Anterior cingulate cortex (tissue), 58 donors: Measurements from ENCODE around the gene MYO1D.
A peak's percentile ranks its signal among the peaks of the same experiment; 100 is the strongest.

ENCODE experiments used
- DNase-seq, 58 donors: peaks; one replicate each; lab custom pipeline; 2025; lab: John Stamatoyannopoulos, UW

Gene MYO1D

GRCh38 chr17:32602396-32602795 is 274.5 kb downstream of the MYO1D start:
- DNase-seq: peak in 1 of 58 donors; percentile 22

GRCh38 chr17:32601866-32602265 is 275.1 kb downstream of the MYO1D start:
- DNase-seq: no peak

DNA sequence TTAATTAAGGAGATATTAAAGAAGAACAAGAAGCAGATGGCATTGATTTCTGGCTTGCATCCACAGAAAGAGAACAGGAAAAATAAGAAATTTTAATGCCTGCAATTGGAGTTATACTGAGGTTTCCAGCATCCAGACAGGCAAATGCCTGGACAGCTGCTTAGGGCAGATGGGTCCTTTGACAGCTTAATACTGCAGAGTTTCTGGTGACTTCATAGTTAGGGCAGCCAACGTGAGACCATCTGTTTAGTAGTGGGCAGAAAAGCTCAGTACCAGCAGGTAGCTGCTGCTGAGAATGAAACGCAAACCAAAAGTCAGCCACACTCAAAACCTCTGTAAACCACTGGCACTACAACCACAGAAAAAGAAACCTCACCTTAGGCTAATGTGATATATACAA is 280.3 kb downstream of the MYO1D start:
- peak in 6 of 58 donors; percentile 5 to 42 (median 23) for DNase-seq

DNA sequence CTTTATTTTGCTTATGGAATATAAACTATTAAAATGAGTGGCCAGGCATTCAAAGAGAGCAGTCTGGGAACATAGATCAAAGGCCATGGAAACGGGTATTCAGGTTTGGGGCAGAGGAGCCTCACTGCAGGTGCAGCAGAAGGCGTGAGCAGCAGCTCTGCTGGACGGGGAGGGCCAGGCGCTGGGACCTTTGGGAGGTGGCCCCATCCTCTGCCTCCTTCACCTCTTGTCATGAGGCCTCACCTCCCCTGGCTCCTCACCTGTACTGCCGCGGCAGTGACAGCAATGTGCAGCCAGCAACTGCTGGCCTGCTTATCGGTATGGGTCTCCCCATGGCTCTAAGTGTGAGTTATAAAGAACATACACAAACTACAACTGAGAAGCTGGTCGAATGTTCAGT is 280.7 kb downstream of the MYO1D start:
- no peak for DNase-seq

- no peak for DNase-seq
Measured at GRCh38 chr17:32593003-32593402, 283.9 kb downstream of the MYO1D start.

DNA sequence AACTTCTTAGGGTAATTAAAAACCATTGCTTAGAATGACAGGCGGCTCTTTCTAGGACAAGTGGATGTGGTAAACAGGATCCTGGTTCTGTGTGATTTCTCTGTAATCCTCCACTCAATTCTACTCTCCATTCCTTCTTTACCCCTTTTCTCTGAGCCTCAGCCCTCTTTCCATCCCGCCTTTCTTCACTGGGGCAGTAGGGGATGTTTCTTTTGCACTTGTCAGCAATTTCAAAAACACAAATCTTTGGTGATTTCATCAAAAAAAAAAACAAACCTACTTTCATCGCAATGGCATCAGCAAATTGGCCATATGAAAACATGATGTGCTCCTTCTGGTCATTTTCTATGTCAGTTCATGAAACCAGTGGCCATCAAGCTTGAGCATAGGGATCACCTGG is 285.5 kb downstream of the MYO1D start:
- no peak for DNase-seq

- DNase-seq: no peak
Measured at GRCh38 chr17:32590974-32591373, 285.9 kb downstream of the MYO1D start.

DNA sequence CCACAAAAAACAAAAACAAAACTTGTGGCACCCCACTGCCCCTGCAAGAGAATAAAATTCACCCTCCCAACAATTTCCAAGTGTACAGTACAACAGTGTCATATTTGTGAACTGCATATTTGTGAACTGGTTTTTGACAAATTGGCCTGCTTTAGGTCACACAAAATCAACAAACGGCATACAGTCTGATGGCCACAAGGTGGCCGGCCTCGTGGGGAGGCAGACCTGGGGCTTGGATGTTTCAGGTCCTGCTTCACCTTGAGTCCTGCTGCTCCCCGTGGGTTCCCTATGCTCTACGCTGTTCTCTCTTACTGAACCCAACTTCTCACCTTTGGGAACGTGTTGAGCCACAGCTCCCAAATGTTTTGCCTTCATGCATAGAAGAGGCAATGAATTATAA is 287.9 kb downstream of the MYO1D start:
- no peak for DNase-seq

DNA sequence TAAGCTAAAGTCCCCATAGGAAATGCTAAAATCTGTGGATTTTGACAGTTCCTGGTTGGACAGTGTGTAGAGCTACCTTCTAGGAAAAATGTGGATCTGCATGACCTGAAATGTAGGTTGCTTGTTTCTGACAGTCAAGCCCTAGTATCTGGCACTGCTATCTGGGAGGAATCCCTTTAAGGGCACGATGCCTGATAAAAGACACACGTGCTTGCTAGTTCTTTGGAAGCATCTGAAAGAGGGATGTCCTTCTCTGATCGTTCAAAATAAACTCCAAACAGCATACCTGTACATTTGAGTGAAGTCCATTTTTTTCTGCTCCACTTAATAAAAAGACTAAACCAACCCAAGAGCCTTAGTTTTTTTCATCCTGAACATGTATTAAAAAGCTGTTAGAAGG is 288.8 kb downstream of the MYO1D start:
- no peak for DNase-seq

DNA sequence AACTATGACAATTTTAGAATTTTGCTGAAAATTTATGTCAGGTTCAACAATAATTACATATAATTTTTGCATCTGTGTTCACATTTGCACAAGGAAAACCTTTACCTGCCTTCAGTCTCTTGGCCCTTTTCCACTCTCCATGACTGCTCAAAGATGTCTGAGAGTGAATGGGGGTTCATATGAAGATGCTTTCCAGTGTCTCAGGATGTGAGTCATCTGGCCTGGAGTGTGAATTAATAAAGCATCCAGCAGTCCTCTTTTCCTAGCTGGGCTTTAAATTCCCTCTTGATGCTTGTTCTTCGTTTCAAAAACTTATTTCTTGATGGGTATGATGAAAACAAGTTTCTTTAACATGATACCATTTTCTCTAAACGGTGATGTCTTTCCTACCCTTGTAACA is 290.3 kb downstream of the MYO1D start:
- DNase-seq: no peak

- no peak for DNase-seq
Measured at GRCh38 chr17:32584792-32585191, 292.1 kb downstream of the MYO1D start.

- no peak for DNase-seq
Measured at GRCh38 chr17:32583053-32583452, 293.9 kb downstream of the MYO1D start.

DNA sequence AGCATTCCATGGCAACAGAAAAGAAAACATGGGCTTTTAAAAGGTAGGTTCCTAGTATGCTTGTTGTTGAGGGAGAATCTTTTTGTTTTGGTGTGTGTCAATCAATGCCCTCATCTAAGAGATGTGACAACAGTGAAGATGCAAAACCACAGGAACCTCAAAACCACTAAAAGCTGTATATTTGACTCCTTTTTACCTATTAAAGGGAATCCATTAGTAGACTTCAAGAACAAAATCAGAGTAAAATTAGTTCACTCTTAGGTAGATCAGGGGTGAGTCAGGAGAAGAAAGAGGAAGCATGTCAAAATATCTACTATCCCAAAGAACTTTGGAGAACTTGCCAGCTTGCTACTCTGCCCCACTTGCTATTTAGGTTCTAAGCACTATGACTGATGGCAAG is 301.1 kb downstream of the MYO1D start:
- DNase-seq: no peak

- DNase-seq: no peak
Measured at GRCh38 chr17:32570081-32570396, 306.9 kb downstream of the MYO1D start.

- no peak for DNase-seq
Measured at GRCh38 chr17:32569171-32570080, 307.5 kb downstream of the MYO1D start.

- no peak for DNase-seq
Measured at GRCh38 chr17:32568705-32569104, 308.2 kb downstream of the MYO1D start.

DNA sequence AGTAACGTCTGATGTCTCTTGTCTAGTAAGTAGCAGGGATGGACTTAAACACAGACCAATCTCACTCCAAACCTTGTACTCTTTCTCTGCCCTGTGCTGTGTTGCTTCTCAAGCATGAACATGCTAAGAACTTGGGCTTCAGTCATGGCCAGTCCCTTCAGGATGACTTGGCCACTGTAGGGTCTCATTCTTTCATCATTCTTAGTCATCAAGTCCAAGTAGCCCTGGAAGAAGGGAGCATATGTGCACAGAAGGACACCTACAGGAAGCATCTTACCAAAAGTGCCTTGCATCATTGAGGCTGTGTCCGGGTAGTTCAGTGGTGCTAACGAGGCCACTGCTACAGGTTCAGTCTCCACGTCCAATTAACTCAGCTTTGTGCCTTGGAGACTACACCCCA is 309.4 kb downstream of the MYO1D start:
- DNase-seq: no peak

GRCh38 chr17:32567086-32567485 is 309.8 kb downstream of the MYO1D start:
- DNase-seq: no peak

GRCh38 chr17:32566303-32566702 is 310.6 kb downstream of the MYO1D start:
- no peak for DNase-seq

- no peak for DNase-seq
Measured at GRCh38 chr17:32565401-32565800, 311.5 kb downstream of the MYO1D start.

DNA sequence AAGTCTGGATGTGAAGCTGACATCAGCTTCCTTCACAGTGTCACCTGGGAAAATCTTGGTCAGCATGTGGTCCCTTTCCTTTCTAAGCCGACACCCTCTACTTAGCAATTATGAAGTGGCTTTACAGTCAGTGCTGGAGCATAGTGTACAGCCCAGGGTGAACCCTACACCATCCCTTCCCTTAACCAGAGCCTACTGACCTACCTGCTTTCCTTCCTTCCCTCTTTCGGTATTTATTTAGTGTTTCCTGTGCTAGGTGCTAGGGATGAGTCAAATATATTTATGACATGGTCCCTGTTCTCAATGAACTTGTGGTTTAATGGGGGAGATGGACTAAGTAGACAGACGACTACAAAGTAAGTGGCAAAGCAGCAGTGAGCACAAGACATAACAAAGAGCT is 312.6 kb downstream of the MYO1D start:
- DNase-seq: no peak

GRCh38 chr17:32563583-32563982 is 313.3 kb downstream of the MYO1D start:
- no peak for DNase-seq
